ENCODE results near the gene TCF15.

- TF ChIP-seq POLR2A (IDR thresholded peaks at IDR 0.05), result no peak
- no peak for TF ChIP-seq CTCF (IDR thresholded peaks at IDR 0.05)
Measured at GRCh38 chr20:650281-650680, 40.2 kb upstream of the TCF15 start.
